ENCODE results near the gene MEIS3. TPM values are rescaled to one million over a fixed set of nuclear protein-coding genes. Genes with fewer than 3 reads are reported as not detected.

MEIS3 gene
- total and polyA plus RNA-seq, 4 donors, result 3.8 to 10.2 (median 7.9) TPM

GRCh38 chr19:47356900-47357299 lies 62.4 kb downstream of the MEIS3 start:
- Histone ChIP-seq H3K9me3 (ENCODE audit: control insufficient read depth in 4 of 4, insufficient read depth in 3 of 4, low read length in 3 of 4) (peaks cover 0 to 7% (median 0%) of the 10 kb centered on the region in 4 donors), H3K4me1 (ENCODE audit: control insufficient read depth in 5 of 5, insufficient read depth in 5 of 5, low read length in 5 of 5) (peaks cover 0 to 3% (median 0%) of the 10 kb centered on the region in 5 donors), H3K4me3 (no peak overlapping the region), H3K27me3 (ENCODE audit: control insufficient read depth in 3 of 3, insufficient read depth in 3 of 3, low read length in 2 of 3) (no peaks in the 10 kb centered on the region), H3K27ac (ENCODE audit: low read depth in 1 of 2, low read length in 1 of 2) (no peak overlapping the region), H3K9ac (ENCODE audit: insufficient read depth in 1 of 2, low read length in 2 of 2) (no peak overlapping the region), H3K36me3 (ENCODE audit: control insufficient read depth in 4 of 4, insufficient read depth in 4 of 4, low read length in 4 of 4) (peaks cover 30 to 64% (median 38%) of the 10 kb centered on the region in 4 donors)
- no peak for DNase-seq
- no peak for TF ChIP-seq CTCF (IDR thresholded peaks at IDR 0.05; ENCODE audit: control extremely low read depth, extremely low read depth)
- ATAC-seq (ENCODE audit: insufficient read depth, low FRiP score), result no peak
- WGBS, 2 donors, result 93 to 95% methylated on average over 6 of the region's 6 CpGs

GRCh38 chr19:47353307-47353712 lies 66.0 kb downstream of the MEIS3 start:
- H3K27me3 ChIP-seq (ENCODE audit: control insufficient read depth in 3 of 3, insufficient read depth in 3 of 3, low read length in 2 of 3), result no peaks in the 10 kb centered on the region
- H3K36me3 ChIP-seq (ENCODE audit: control insufficient read depth in 4 of 4, insufficient read depth in 4 of 4, low read length in 4 of 4), result peaks cover 22 to 36% (median 32%) of the 10 kb centered on the region in 4 donors
- no peak overlapping the region for H3K4me3 ChIP-seq
- TF ChIP-seq CTCF (IDR thresholded peaks at IDR 0.05; ENCODE audit: control extremely low read depth, extremely low read depth), result no peak
- H3K9me3 ChIP-seq (ENCODE audit: control insufficient read depth in 4 of 4, insufficient read depth in 3 of 4, low read length in 3 of 4), result peaks cover 0 to 7% (median 0%) of the 10 kb centered on the region in 4 donors
- H3K4me1 ChIP-seq (ENCODE audit: control insufficient read depth in 5 of 5, insufficient read depth in 5 of 5, low read length in 5 of 5), result peaks cover 0 to 6% (median 4%) of the 10 kb centered on the region in 5 donors
- WGBS, 2 donors, result 90 to 95% methylated on average over 24 of the region's 24 CpGs
- no peak overlapping the region for H3K27ac ChIP-seq (ENCODE audit: low read depth in 1 of 2, low read length in 1 of 2)
- ATAC-seq (ENCODE audit: insufficient read depth, low FRiP score) (no peak), DNase-seq (no peak)
- H3K9ac ChIP-seq (ENCODE audit: insufficient read depth in 1 of 2, low read length in 2 of 2), result no peak overlapping the region

Other genes with a start within 250 kb of the MEIS3 start
- gene BBC3, start 188.3 kb downstream of the MEIS3 start, total RNA-seq, result 10 to 100 TPM in 1 of 2 donors, 1 to 10 TPM in 1; 4.1 to 10.8 TPM
- gene BBC3, start 188.3 kb downstream of the MEIS3 start, polyA plus RNA-seq, result 10 to 100 TPM; 18.8 to 22.0 TPM
- gene CCDC9, start 163.0 kb downstream of the MEIS3 start, total RNA-seq, result 10 to 100 TPM; 17.5 to 44.5 TPM
- 10 to 100 TPM; 30.0 to 39.1 TPM for gene CCDC9, start 163.0 kb downstream of the MEIS3 start, polyA plus RNA-seq
- 10 to 100 TPM in 1 of 2 donors, 1 to 10 TPM in 1; 2.4 to 33.5 TPM for gene INAFM1, start 144.6 kb downstream of the MEIS3 start, total RNA-seq
- gene INAFM1, start 144.6 kb downstream of the MEIS3 start, polyA plus RNA-seq, result 10 to 100 TPM; 12.0 to 12.1 TPM
- gene C5AR1, start 109.7 kb downstream of the MEIS3 start, total RNA-seq, result 10 to 100 TPM in 1 of 2 donors, 1 to 10 TPM in 1; 9.6 to 81.2 TPM
- gene C5AR1, start 109.7 kb downstream of the MEIS3 start, polyA plus RNA-seq, result 100 to 1,000 TPM in 1 of 2 donors, 1 to 10 TPM in 1; 9.4 to 156 TPM
- gene C5AR2, start 87.4 kb downstream of the MEIS3 start, total RNA-seq, result 10 to 100 TPM in 1 of 2 donors, 1 to 10 TPM in 1; 2.7 to 12.6 TPM
- 10 to 100 TPM in 1 of 2 donors, 1 to 10 TPM in 1; 1.0 to 17.4 TPM for gene C5AR2, start 87.4 kb downstream of the MEIS3 start, polyA plus RNA-seq
- 10 to 100 TPM; 14.8 to 18.2 TPM for gene DHX34, start 70.2 kb downstream of the MEIS3 start, total RNA-seq
- 10 to 100 TPM; 13.5 to 24.2 TPM for gene DHX34, start 70.2 kb downstream of the MEIS3 start, polyA plus RNA-seq
- gene SLC8A2, start 52.4 kb upstream of the MEIS3 start, total RNA-seq, result under 1 TPM; 0.15 to 0.26 TPM
- gene SLC8A2, start 52.4 kb upstream of the MEIS3 start, polyA plus RNA-seq, result under 1 TPM; 0.10 to 0.14 TPM
- gene KPTN, start 64.7 kb upstream of the MEIS3 start, total RNA-seq, result 10 to 100 TPM in 1 of 2 donors, 1 to 10 TPM in 1; 4.6 to 13.6 TPM
- gene KPTN, start 64.7 kb upstream of the MEIS3 start, polyA plus RNA-seq, result 10 to 100 TPM; 12.1 to 15.7 TPM
- 100 to 1,000 TPM in 1 of 2 donors, 10 to 100 TPM in 1; 65.7 to 140 TPM for gene NAPA, start 95.5 kb upstream of the MEIS3 start, total RNA-seq
- gene NAPA, start 95.5 kb upstream of the MEIS3 start, polyA plus RNA-seq, result 100 to 1,000 TPM; 120 to 128 TPM
- under 1 TPM in 1 of 2 donors, not detected in 1; 0.52 TPM for gene ZNF541, start 153.6 kb upstream of the MEIS3 start, total RNA-seq
- under 1 TPM; 0.12 to 0.24 TPM for gene ZNF541, start 153.6 kb upstream of the MEIS3 start, polyA plus RNA-seq
- gene BICRA, start 189.6 kb upstream of the MEIS3 start, total RNA-seq, result 10 to 100 TPM in 1 of 2 donors, 1 to 10 TPM in 1; 6.6 to 16.1 TPM
- 1 to 10 TPM; 6.1 to 6.9 TPM for gene BICRA, start 189.6 kb upstream of the MEIS3 start, polyA plus RNA-seq